ENCODE data around the gene VIPAS39.
A peak's percentile ranks its signal among the peaks of the same experiment; 100 is the strongest.

Gene VIPAS39

DNA sequence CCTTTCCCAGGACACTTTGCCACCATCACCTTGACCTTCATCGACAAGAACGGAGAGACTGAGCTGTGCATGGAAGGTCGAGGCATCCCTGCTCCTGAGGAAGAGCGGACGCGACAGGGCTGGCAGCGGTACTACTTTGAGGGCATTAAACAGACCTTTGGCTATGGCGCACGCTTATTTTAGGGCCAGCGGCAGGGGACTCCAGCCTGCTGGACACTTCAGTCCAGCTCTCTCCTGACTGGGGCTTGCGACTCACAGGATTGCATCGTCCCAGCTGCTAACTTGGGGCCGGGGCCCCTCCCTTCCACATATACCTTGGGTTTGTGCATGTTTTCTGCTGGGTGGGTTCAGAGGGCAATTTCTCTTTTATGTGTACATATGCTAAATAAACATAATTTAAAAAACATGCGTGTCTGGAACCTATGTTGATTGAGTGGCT lies 11.7 kb upstream of the VIPAS39 start:
- Histone ChIP-seq H3K4me1 (ENCODE audit: low read length) (no peaks in the 10 kb centered on the region), H3K9me3 (replicated peaks; ENCODE audit: insufficient read depth, low read length) (no peaks in the 10 kb centered on the region), H3K9ac (ENCODE audit: low read length) (no peak overlapping the region), H3K9me2 (replicated peaks; ENCODE audit: insufficient read depth, low read length) (no peaks in the 10 kb centered on the region), H4K20me1 (ENCODE audit: insufficient read depth, low read length) (no peaks in the 10 kb centered on the region), H3F3A (ENCODE audit: insufficient read depth, low read length) (no peaks in the 10 kb centered on the region), H3K36me3 (replicated peaks; ENCODE audit: insufficient read depth, low read length) (no peaks in the 10 kb centered on the region), H3K79me2 (ENCODE audit: low read length) (no peaks in the 10 kb centered on the region), H3K27ac (ENCODE audit: low read length) (no peak overlapping the region), H3K4me2 (ENCODE audit: low read depth, low read length) (no peak overlapping the region), H2AFZ (ENCODE audit: low read length) (no peak overlapping the region), H3K4me3 (ENCODE audit: low read length) (no peak overlapping the region), H3K27me3 (replicated peaks; ENCODE audit: insufficient read depth, low read length) (no peaks in the 10 kb centered on the region)
- TF ChIP-seq, protein P1, sequence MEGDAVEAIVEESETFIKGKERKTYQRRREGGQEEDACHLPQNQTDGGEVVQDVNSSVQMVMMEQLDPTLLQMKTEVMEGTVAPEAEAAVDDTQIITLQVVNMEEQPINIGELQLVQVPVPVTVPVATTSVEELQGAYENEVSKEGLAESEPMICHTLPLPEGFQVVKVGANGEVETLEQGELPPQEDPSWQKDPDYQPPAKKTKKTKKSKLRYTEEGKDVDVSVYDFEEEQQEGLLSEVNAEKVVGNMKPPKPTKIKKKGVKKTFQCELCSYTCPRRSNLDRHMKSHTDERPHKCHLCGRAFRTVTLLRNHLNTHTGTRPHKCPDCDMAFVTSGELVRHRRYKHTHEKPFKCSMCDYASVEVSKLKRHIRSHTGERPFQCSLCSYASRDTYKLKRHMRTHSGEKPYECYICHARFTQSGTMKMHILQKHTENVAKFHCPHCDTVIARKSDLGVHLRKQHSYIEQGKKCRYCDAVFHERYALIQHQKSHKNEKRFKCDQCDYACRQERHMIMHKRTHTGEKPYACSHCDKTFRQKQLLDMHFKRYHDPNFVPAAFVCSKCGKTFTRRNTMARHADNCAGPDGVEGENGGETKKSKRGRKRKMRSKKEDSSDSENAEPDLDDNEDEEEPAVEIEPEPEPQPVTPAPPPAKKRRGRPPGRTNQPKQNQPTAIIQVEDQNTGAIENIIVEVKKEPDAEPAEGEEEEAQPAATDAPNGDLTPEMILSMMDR (IDR thresholded peaks at IDR 0.05; ENCODE audit: low read length) = no peak
- no peak for TF ChIP-seq EZH2 (optimal IDR thresholded peaks at IDR 0.05; ENCODE audit: low read depth, low read length)
- no peak for TF ChIP-seq EZH2phosphoT487 (IDR thresholded peaks at IDR 0.05; ENCODE audit: low read length)
- DNase-seq = no peak

DNA sequence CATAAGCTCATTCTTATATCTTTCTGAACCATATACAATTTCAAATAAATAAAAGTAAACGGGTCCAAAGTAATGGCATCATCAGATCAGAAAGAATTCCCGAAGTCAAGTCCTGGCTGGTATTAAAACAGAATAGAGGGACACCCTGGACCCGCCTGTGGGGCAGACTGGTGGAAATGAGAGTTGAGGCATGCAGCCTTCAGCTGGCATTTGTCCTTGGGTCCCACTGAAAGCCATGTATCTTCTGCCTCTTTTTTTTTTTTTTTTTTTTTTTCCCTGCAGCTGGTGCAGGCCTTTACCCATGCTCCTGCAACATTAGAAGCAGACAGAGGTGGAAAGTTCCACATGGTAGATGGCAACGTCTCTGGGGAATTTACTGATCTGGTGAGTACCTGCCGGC lies 10.4 kb upstream of the VIPAS39 start:
- Histone ChIP-seq H3F3A (ENCODE audit: insufficient read depth, low read length) (no peaks in the 10 kb centered on the region), H3K36me3 (replicated peaks; ENCODE audit: insufficient read depth, low read length) (no peaks in the 10 kb centered on the region), H2AFZ (ENCODE audit: low read length) (no peak overlapping the region), H3K9me2 (replicated peaks; ENCODE audit: insufficient read depth, low read length) (no peaks in the 10 kb centered on the region), H3K4me1 (ENCODE audit: low read length) (no peaks in the 10 kb centered on the region), H3K4me3 (ENCODE audit: low read length) (no peak overlapping the region), H4K20me1 (ENCODE audit: insufficient read depth, low read length) (no peaks in the 10 kb centered on the region), H3K79me2 (ENCODE audit: low read length) (no peaks in the 10 kb centered on the region), H3K4me2 (ENCODE audit: low read depth, low read length) (no peak overlapping the region), H3K9me3 (replicated peaks; ENCODE audit: insufficient read depth, low read length) (no peaks in the 10 kb centered on the region), H3K27me3 (replicated peaks; ENCODE audit: insufficient read depth, low read length) (no peaks in the 10 kb centered on the region), H3K9ac (ENCODE audit: low read length) (no peak overlapping the region), H3K27ac (ENCODE audit: low read length) (no peak overlapping the region)
- DNase-seq = no peak
- TF ChIP-seq EZH2 (optimal IDR thresholded peaks at IDR 0.05; ENCODE audit: low read depth, low read length) = no peak
- no peak for TF ChIP-seq EZH2phosphoT487 (IDR thresholded peaks at IDR 0.05; ENCODE audit: low read length)
- TF ChIP-seq, protein P1 (IDR thresholded peaks at IDR 0.05; ENCODE audit: low read length) = no peak

DNA sequence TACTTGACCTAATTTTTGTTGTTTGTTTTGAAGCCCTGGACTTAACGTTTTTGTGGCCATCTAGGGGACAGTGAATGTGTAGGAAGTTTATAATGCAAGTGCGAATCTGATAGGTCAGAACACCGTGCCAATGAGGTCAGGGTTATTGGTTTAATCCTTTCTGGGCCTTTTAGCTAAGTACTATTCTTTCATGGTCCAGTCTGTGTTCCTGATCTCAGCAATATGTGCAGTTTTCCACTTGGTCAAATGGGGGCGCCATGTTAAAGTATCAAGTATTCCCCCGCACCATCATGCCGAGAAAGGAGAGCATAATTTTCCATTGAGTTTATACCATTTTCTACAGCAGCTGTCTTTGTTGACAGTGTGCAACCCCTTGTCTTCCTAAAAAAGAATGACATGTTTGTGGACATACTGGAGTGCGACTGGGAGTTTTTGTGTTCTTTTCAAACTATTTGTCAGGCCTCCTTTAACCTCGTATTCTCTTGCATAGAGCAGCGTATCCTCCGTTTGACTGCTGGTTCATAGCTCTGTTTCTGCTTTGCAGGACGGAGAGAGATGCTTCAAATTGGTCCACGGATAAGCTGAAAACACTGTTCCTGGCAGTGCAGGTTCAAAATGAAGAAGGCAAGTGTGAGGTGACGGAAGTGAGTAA lies 1.8 kb upstream of the VIPAS39 start:
- peak overlapping the region; percentile 88 for H3K4me3 ChIP-seq (ENCODE audit: low read length)
- TF ChIP-seq, protein P1 (IDR thresholded peaks at IDR 0.05; ENCODE audit: low read length) = peak; percentile 44
- TF ChIP-seq EZH2phosphoT487 (IDR thresholded peaks at IDR 0.05; ENCODE audit: low read length) = no peak
- H3K4me2 ChIP-seq (ENCODE audit: low read depth, low read length) = peak overlapping the region; percentile 86
- peak overlapping the region; percentile 77; the same call in 1 of the 2 replicates for H3K9ac ChIP-seq (ENCODE audit: low read length)
- no peaks in the 10 kb centered on the region for H3K9me2 ChIP-seq (replicated peaks; ENCODE audit: insufficient read depth, low read length)
- peaks cover 8% of the 10 kb centered on the region; the same call in 1 of the 2 replicates for H3F3A ChIP-seq (ENCODE audit: insufficient read depth, low read length)
- H3K36me3 ChIP-seq (replicated peaks; ENCODE audit: insufficient read depth, low read length) = 0 out of 2 replicates have a peak, but pooled peaks cover 7% of the 10 kb centered on the region
- DNase-seq = peak; percentile 29
- H3K27ac ChIP-seq (ENCODE audit: low read length) = no peak overlapping the region; the same call in 1 of the 2 replicates
- H3K9me3 ChIP-seq (replicated peaks; ENCODE audit: insufficient read depth, low read length) = no peaks in the 10 kb centered on the region
- H3K27me3 ChIP-seq (replicated peaks; ENCODE audit: insufficient read depth, low read length) = no peaks in the 10 kb centered on the region
- peaks cover 9% of the 10 kb centered on the region for H3K4me1 ChIP-seq (ENCODE audit: low read length)
- peaks cover 46% of the 10 kb centered on the region for H3K79me2 ChIP-seq (ENCODE audit: low read length)
- H4K20me1 ChIP-seq (ENCODE audit: insufficient read depth, low read length) = no peaks in the 10 kb centered on the region
- no peak overlapping the region for H2AFZ ChIP-seq (ENCODE audit: low read length)

All from MM.1S (cell line).